Mammary epithelial cell (primary cell): ENCODE measurements around the gene IMP3.

ENCODE experiments used
- CTCF ChIP-seq, 2 donors: IDR thresholded peaks in 1 of 2; conservative IDR thresholded peaks in 1 of 2; 2 replicates each; pipeline ENCODE4 v1.5.1; 2011 to 2012; ENCODE audit warnings: inconsistent platforms in 2 of 2, low read length in 2 of 2, mild to moderate bottlenecking in 2 of 2, control low read depth in 1 of 2, low read depth in 1 of 2; ENCODE audit not compliant: insufficient read depth in 1 of 2; ENCODE audit errors: extremely low read depth in 1 of 2
- EZH2 ChIP-seq: IDR thresholded peaks from 2 replicates; pipeline ENCODE4 v1.6.1; 2012; ENCODE audit warnings: low read length, inconsistent platforms, borderline replicate concordance

DNA sequence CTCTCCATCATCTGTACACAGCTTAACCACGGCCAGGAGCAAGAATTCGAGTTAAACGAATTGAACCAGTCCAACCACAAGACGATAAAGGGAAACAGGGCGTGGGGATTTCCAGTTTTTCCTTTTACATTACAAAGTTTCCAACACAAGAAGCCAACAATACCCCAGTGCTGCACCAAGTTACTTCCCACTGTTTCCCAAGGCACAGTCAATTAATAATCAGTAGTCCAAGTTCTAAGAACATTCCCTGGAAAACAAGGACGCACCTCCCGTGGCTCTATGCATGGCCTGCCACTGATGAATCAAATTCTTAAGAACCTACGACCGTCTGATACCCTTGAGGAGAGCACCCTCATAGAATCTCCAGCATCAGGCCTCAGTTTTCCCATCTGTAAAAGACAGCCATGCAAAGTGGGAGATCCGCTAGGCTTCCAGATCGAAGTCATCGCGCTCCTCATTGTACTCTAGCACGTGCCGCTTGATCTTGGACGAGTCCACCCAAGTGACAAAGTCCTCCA, 774 bp downstream of the IMP3 start:
- TF ChIP-seq CTCF (conservative IDR thresholded peaks at IDR 0.05 in 1 of 2, IDR thresholded peaks at IDR 0.05 in 1 of 2; ENCODE audit: extremely low read depth in 1 of 2, insufficient read depth in 1 of 2, low read depth in 1 of 2, low read length in 2 of 2) (no peak), EZH2 (no peak)
